RPMI7951 (cell line): ENCODE measurements around the gene NRTN. TPM values are rescaled to one million over a fixed set of nuclear protein-coding genes. Genes with fewer than 3 reads are reported as not detected.

Experiments
- DNase-seq: peaks from one replicate; pipeline ENCODE4 v3.0.0-alpha.2; 2012; ENCODE audit warnings: low read depth
- total RNA-seq: library from RNA; depleted of rRNA; stranded (reverse); fragments of >200 nt; shearing (Covaris generic); gene quantifications from 2 replicates; pipeline ENCODE4 v1.2.3, GENCODE V29; 2014

NRTN gene
- total RNA-seq, 1 experiment from 2014 or later = not detected

DNA sequence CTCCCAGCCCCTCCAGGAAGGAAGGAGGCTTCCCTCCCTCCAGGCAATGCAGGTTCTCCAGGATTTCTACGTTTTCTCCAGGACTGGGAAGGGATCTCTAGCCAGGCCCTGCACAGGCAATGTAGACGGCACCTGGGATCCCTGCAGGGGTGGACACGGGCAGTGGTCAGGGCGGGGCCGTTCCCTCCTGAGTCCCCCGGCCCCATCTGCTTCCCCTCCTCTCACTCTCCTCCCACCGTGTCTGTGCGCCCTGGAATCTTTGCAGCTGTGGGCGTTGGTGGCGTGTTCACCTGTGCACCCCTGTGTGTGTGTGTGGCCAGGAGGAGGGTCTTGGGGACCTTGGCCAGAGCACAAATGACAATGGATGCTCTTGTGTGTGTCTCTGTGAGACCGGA lies 10.0 kb downstream of the NRTN start:
- no peak for DNase-seq

DNA sequence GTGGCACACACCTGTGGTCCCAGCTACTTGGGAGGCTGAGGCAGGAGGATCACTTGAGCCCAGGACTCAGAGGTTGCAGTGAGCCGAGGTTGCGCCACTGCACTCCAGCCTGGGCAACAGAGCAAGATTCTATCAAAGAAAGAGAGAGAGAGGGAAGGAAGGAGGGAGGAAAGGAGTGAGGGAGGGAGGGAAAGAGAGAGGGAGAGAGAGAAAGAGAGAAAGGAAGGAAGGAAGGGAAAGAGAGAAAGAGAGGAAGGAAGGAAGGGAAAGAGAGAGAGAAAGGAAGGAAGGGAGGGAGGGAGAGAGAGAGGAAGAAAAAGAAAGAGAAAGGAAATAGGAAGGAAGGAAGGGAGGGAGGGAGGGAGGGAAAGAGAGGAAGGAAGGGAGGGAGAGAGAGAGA lies 12.4 kb downstream of the NRTN start:
- no peak for DNase-seq

GRCh38 chr19:5818594-5818993 lies 13.7 kb downstream of the NRTN start:
- no peak for DNase-seq

DNA sequence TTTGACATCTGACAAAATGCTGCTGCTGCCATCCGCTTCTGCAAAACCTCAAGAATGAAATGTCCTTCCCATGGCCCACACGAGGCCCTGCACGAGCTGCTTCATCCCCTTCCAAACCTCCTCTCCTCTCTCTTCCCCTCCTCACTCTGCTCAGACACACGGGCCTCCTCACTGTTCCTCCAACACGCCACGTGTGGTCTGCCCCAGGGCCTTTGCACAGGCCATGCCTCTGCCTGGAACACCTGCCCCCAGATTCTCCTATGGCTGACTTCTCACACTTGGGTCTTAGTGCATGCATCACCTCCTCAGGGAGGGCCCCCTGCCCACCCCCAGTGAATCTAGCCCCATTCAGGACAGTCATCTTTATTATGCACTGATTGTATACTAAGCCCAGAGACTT lies 15.9 kb downstream of the NRTN start:
- DNase-seq = no peak

DNA sequence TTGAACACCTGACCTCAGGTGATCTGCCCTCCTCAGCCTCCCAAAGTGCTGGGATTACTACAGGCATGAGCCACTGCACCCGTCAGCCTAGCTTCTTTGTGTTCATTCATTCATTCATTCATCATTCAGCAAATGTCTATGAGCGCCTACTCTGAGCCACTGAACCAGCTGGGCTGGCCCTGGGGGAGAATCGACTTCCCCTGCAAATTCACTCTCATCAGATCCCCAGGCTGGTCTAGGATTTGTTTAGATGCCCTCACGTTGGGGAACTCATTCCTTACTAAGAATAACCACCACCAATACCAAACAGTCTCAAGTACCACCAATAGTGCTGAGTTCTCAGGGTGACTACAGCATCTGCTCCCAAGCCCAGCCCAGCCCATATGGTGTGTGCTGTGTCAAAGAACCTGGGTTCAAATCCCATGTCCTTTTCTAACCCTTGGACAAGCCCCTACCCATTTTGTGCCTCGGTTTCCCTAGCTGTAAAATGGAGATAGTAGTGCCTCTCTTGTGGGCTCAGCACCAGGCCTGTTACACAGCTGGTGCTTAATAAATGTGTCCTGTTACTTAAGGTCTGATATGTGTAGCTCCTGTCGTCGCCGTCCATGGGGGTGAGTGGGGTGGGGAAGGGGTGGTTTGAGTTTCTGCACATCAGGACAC lies 16.8 kb downstream of the NRTN start:
- no peak for DNase-seq

DNA sequence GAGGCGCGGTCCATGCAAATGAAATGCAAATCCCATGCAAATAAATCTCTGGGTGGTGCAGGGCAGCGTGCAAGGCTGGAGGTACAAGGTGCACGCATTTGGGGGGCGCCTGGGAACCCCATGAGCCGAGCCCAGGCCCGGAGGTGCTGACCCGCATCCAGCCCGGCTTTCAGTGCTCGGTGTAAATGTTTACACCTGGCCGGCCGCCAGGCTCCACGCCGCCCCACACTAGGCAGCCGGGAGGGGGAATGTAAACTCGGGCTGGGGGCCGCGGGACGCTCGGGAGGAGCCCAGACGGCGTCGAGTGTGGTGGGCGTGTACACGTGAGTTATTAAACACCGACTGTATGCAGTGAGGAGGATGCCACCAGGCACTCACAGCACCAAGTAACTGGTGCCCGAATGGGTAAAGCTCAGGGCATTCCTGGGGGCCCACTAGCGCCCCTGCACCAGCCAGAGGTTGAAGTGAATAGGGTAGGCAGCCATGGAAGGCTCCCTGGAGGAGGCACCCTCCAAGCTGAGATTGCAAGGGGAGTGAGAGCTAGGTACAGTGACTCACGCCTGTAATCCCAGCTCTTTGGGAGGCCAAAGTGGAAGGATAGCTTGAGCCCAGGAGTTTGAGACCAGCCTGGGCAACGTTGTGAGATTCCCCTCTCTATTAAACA lies 17.4 kb downstream of the NRTN start:
- no peak for DNase-seq

GRCh38 chr19:5823579-5824281 lies 18.9 kb downstream of the NRTN start:
- DNase-seq = peak; percentile 22

DNA sequence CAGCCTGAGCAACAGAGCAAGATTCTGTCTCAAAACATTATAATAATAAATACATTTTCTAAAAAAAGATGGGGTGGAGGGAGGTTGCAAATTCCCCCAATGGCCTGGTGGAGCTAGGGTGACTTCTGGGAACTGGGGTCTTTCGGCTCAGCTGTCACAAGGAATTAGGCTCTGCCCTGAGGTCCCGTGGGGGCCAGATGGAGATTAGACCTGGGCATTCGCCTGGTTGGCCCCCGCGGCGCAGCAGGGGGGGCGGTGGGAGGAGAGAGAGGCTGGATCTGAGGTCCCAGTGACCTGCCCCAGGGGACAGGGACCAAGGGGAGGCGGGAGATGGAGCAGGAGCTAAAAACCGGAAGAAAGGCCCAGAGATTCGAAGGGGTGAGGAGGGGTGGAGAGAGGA lies 19.9 kb downstream of the NRTN start:
- no peak for DNase-seq

DNA sequence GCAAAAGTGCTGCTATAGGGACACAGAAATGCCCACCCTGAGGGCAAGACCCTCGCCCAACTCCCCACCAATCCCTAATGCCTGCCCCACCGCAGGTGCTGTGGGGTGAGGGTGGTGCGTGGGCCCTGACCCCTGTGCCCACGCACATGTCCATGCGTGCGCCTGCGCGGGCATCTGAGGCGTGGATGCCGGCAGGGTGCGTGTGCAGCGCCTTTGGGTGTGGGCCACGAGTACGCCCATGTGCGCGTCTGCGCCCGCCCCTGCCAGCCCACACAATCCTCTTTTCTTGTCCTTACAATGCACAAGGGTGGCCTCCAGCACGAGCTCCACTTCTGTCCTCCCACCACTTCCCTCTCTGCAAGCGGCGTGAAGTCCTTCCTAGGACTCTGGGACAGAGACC lies 20.3 kb downstream of the NRTN start:
- DNase-seq = no peak

- no peak for DNase-seq
These were observed 21.9 kb downstream of the NRTN start for GRCh38 chr19:5826531-5827341.

GRCh38 chr19:5827342-5827890 lies 22.5 kb downstream of the NRTN start:
- no peak for DNase-seq

GRCh38 chr19:5827891-5828660 lies 23.2 kb downstream of the NRTN start:
- no peak for DNase-seq

DNA sequence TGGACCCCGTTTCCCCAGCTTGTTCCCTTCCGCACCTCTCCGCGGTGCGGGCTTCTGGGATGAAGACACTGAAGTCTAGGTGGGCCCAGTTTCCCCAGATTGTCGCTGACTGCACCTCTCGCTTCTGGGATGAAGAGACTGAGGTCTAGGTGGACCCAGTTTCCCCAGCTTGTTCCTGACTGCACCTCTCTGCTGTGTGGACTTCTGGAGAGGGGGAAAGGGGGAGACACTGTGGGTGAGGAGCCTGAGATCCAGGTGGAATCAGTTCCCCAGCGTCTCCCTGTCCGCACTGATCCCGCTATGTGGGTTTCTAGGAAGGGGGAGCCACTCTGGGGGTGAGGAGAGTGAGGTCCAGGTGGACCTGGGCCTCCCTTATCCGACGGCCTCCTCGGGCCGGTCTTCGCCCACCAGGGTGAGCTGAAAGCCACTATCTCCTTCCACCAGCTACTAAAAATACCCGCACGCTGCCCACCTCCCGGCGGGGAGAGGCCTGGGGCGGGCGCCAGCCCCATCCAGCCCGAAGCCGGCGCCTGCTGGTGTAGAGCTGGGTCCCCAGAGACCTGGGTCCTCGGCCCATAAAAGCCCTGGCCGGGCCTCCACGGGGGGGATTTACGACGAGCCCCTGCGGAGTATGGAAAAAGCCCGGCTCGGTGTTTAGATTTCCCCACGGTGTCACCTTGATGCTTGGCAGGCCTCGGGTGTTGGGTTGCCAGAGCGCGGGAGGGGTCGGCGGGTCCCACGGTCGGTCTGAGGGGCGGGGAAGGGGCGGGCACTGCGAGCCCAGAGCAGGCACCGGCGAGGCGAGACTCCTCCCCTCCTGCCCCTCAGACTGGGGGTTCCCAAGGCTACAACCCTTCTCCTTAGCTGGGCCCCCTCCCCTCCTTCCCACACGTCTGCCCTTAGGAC lies 24.0 kb downstream of the NRTN start:
- no peak for DNase-seq

DNA sequence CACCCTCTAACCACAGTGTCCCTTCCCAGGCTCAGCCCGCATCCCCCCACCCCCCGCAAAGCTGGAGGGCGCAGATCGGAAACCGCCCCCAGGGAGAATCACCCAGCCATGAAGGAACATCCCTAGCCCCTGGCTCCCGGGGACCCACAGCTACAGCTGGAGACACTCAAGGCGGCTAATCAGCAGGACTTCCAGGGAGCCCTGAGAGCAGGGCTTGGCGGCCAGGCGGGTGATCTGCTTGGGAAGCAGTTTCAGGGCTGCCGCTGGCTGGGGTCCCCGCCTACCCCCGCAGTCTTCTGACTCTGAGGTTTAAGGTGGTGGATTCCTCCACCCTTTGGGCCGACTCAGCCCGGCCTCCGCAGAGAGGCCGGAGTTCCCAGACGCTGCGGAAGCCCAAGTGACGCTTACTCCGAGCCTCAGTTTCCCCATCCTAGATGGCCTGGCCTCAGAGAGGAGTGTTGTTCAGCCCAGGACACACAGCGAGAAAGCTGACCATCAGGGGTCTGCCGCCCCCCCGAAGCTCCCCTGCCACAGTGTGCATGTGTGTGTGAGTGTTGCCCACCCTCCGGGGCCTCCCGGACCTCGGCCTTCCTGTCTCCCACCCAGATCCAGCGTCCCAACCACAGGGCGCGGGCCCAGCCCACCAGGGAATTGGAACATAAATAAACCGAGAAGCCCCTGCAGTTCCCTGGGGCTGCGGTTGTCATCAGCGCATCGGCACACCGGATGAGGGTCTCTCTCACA lies 24.9 kb downstream of the NRTN start:
- no peak for DNase-seq

GRCh38 chr19:5831159-5831558 lies 26.3 kb downstream of the NRTN start:
- DNase-seq = no peak

DNA sequence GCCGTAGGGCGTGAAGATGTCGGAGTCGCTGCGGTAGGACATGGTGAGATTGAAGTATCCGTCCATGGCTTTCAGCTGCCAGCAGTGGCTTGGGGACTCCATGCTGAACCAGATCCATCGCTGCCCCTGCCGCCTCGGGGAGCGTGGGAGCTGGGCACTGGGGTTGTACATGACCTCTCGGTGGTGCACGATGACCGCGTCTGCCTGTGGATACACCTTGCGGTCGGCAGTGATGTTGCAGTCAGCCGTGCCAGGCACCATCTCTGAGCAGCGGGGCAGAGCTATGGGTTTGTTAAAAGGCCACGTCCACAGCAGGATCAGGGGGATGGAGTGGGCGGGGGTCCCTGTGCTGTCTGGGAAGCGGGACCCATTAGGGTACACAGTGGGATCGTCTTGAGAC lies 27.2 kb downstream of the NRTN start:
- DNase-seq = no peak

DNA sequence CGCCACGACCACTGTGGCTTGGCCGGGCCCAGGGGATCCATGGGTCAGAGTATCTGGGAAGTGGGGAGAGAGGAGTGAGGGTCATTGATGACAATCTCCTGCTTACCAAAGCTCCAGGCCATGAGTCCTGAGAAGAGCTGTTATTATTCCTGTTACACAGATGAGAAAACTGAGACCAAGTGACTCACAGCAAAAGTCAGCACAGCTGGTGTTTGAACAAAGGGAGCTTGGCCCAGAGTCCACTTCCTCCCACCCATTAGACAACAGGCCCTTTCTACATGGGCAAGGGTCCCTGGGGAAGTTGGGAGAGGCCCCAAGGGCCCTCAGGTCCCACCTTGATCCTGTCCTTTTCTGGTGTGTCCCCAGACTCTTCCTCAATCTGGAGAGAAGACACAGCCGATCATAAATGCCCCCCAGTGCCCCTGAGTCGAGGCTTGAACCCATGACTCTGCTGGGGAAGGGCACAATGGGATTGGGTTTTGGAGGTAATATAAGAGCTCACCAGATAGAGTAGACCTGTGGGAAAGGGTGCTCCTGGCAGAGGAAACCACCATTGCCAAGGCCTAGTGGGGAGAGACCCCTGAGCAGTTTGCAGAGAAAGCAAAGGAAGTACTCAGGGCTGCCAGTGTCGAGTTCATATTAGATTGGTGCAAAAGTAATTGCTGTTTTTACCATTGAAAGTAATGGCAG lies 27.8 kb downstream of the NRTN start:
- DNase-seq = no peak

DNA sequence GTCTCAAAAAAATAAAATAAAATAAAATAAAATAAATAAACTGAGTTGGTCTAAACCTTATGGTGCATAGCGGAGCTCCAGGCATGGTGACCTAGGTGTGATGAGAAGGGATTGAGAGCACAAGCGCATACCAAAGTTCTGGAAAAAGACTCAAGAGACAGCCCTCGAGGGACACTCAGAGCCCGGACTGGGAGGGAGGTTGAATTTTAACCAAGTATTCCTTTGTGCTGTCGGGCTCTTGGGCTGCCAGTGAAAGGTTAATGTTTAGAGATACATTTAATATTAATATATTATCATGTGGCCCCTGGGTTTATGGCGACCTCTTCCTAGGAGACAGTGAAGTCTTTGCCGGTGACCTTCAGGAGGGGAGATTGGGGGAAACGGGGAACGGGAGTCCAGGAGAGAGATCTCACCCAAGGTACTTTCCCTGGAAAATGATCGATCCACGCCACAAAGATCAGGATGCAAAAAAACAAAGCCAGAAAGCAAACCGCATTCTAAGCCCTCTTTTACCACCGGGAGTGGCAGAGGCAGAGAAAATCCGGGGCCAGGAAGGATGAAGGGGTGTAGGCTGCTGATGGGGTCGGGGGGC lies 33.0 kb downstream of the NRTN start:
- no peak for DNase-seq
